ENCODE results near the gene LENG9.

GRCh38 chr19:54469496-54469934, 5.9 kb upstream of the LENG9 start:
- TF ChIP-seq CTCF (IDR thresholded peaks at IDR 0.05; ENCODE audit: low read length) (no peak), EZH2phosphoT487 (IDR thresholded peaks at IDR 0.05; ENCODE audit: low read length) (no peak)

All from MM.1S (cell line).